ENCODE data around the gene RFTN1.

The RFTN1 gene

GRCh38 chr3:16482770-16483531, 30.5 kb downstream of the RFTN1 start:
- H3K27ac ChIP-seq = no peak overlapping the region

GRCh38 chr3:16482194-16482769, 31.2 kb downstream of the RFTN1 start:
- TF ChIP-seq CTCF (conservative IDR thresholded peaks at IDR 0.05) = no peak
- no peak overlapping the region for H3K27ac ChIP-seq

More at GRCh38 chr3:16482770-16483531, 30.5 kb downstream of the RFTN1 start:
- no peak for TF ChIP-seq CTCF (conservative IDR thresholded peaks at IDR 0.05)

DNA sequence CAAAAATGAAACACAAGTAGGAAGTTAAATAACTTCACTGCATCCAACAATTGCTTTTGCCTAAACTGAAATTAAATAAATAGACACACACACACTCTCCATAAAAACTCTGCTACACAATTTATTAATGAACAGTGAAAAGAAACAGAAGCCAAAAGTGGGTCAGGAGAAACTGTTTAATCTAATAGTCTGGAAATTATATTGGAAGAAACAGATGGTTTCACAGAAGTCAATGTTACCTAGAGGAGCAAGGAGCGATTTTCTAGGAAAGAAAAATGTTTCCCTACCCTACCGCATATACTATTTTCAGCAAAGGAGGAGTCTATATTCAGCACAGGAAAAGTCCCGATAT, 32.0 kb downstream of the RFTN1 start:
- TF ChIP-seq CTCF (conservative IDR thresholded peaks at IDR 0.05) = no peak

GRCh38 chr3:16480861-16481545, 32.5 kb downstream of the RFTN1 start:
- no peak overlapping the region for H3K27ac ChIP-seq
- no peak for TF ChIP-seq CTCF (conservative IDR thresholded peaks at IDR 0.05)

More for the DNA sequence above, 32.0 kb downstream of the RFTN1 start:
- H3K27ac ChIP-seq = no peak overlapping the region

DNA sequence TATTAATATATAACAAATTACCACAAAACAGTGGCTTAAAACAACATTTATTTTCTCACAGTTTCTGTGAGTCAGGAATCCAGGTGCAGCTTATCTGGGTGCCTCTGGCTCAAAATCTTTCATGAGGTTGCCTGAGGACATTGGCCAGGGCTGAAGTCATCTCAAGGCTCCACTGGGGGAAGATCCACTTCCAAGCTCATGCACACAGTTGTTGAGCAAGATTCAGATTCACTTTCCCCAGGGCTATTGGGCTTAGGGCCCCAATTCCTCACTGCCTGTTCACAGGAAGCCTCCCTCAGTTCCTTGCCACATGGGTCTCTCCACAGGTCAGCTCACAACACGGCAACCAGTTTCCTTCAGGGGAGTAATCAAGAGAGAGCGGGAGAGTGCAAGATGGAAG, 35.0 kb downstream of the RFTN1 start:
- no peak for TF ChIP-seq CTCF (conservative IDR thresholded peaks at IDR 0.05)
- no peak overlapping the region for H3K27ac ChIP-seq

DNA sequence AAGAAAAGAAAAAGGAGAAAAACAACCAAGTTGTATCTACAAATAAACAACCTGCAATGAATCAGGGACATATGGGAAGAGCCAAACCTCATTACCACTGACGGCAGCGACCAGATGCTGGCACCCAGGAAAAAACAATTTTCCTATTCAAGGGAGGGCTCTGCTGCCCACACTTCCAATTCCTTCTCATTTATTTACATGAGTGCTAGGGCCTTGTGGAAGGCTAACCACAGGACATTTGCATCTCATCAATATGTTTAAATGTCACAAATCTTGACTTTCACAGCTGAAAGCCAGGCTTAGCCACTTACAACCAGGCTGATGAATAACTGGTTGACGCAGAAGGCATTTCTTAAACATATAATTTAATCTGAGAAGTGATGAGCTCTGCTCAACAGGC, 36.0 kb downstream of the RFTN1 start:
- TF ChIP-seq CTCF (conservative IDR thresholded peaks at IDR 0.05) = no peak
- no peak overlapping the region for H3K27ac ChIP-seq

GRCh38 chr3:16477056-16477455, 36.4 kb downstream of the RFTN1 start:
- no peak for TF ChIP-seq CTCF (conservative IDR thresholded peaks at IDR 0.05)
- H3K27ac ChIP-seq = no peak overlapping the region

All from VCaP (cell line).